ENCODE results near the gene ALG3. TPM values are rescaled to one million over a fixed set of nuclear protein-coding genes. Genes with fewer than 3 reads are reported as not detected.

ALG3 gene
- total and polyA plus RNA-seq, 2 experiments from 2014 or later = 76.9 to 109 TPM

DNA sequence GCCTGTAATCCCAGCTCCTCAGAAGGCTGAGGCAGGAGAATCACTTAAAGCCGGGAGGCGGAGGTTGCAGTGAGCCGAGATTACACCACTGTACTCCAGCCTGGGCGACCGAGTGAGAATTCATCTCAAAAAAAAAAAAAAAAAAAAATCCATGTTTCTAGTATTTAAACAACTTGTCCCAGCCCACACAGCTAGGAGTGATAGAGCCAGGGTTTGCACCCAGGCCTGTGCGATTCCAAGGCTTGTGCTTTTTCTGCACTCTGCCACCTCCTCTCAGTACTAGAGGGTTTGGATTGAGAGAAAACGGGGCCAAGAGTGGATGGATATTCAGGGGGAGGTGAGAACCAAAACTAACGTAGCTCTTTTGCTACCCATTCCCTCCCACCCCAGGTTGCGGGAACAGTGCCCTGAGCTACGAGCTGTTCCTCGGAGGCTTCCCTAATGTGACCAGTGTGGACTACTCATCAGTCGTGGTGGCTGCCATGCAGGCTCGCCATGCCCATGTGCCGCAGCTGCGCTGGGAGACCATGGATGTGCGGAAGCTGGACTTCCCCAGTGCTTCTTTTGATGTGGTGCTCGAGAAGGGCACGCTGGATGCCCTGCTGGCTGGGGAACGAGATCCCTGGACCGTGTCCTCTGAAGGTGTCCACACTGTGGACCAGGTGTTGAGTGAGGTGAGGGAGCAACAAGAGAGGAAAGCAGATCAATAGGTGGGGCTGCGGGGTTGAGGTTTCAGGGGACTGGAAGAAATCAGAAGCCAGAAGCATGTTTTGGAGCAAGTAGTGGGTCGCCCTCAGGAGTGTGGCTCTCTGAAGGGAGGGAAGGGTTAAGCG lies 8.5 kb upstream of the ALG3 start:
- Mint-ChIP-seq H3K36me3 (ENCODE audit: low read depth) (peaks cover 8% of the 10 kb centered on the region; the same call in 1 of the 3 replicates), H3K4me1 (peaks cover 9% of the 10 kb centered on the region), H3K9me3 (no peaks in the 10 kb centered on the region; the same call in 2 of the 3 replicates), H3K27me3 (ENCODE audit: insufficient read depth, low read depth, poor library complexity) (peaks cover 40% of the 10 kb centered on the region), H3K27ac (no peak overlapping the region), H3K4me3 (no peak overlapping the region)
- Histone ChIP-seq H2AFZ (no peak overlapping the region), H3K9me2 (ENCODE audit: insufficient read depth) (no peaks in the 10 kb centered on the region), H4K20me1 (replicated peaks; ENCODE audit: insufficient read depth) (peaks cover 31% of the 10 kb centered on the region), H3K4me1 (ENCODE audit: insufficient read depth) (no peaks in the 10 kb centered on the region), H3K4me2 (no peak overlapping the region), H3K27me3 (ENCODE audit: insufficient read depth) (peaks cover 45% of the 10 kb centered on the region), H3F3A (replicated peaks; ENCODE audit: low read depth) (peaks cover 10% of the 10 kb centered on the region), H3K4me3 (no peak overlapping the region), H3K36me3 (ENCODE audit: insufficient read depth) (no peaks in the 10 kb centered on the region), H3K79me2 (replicated peaks; ENCODE audit: insufficient read depth) (no peaks in the 10 kb centered on the region), H3K27ac (ENCODE audit: low read depth) (no peak overlapping the region)
- DNase-seq (ENCODE audit: low spot score) (no peak), ATAC-seq (no peak)
- no peak for TF ChIP-seq ZNF114 (CRISPR knock-in tag; IDR thresholded peaks at IDR 0.05)
- no peak for TF ChIP-seq EZH2 (IDR thresholded peaks at IDR 0.05; ENCODE audit: low read depth, unreplicated experiment)
- TF ChIP-seq, protein P1, sequence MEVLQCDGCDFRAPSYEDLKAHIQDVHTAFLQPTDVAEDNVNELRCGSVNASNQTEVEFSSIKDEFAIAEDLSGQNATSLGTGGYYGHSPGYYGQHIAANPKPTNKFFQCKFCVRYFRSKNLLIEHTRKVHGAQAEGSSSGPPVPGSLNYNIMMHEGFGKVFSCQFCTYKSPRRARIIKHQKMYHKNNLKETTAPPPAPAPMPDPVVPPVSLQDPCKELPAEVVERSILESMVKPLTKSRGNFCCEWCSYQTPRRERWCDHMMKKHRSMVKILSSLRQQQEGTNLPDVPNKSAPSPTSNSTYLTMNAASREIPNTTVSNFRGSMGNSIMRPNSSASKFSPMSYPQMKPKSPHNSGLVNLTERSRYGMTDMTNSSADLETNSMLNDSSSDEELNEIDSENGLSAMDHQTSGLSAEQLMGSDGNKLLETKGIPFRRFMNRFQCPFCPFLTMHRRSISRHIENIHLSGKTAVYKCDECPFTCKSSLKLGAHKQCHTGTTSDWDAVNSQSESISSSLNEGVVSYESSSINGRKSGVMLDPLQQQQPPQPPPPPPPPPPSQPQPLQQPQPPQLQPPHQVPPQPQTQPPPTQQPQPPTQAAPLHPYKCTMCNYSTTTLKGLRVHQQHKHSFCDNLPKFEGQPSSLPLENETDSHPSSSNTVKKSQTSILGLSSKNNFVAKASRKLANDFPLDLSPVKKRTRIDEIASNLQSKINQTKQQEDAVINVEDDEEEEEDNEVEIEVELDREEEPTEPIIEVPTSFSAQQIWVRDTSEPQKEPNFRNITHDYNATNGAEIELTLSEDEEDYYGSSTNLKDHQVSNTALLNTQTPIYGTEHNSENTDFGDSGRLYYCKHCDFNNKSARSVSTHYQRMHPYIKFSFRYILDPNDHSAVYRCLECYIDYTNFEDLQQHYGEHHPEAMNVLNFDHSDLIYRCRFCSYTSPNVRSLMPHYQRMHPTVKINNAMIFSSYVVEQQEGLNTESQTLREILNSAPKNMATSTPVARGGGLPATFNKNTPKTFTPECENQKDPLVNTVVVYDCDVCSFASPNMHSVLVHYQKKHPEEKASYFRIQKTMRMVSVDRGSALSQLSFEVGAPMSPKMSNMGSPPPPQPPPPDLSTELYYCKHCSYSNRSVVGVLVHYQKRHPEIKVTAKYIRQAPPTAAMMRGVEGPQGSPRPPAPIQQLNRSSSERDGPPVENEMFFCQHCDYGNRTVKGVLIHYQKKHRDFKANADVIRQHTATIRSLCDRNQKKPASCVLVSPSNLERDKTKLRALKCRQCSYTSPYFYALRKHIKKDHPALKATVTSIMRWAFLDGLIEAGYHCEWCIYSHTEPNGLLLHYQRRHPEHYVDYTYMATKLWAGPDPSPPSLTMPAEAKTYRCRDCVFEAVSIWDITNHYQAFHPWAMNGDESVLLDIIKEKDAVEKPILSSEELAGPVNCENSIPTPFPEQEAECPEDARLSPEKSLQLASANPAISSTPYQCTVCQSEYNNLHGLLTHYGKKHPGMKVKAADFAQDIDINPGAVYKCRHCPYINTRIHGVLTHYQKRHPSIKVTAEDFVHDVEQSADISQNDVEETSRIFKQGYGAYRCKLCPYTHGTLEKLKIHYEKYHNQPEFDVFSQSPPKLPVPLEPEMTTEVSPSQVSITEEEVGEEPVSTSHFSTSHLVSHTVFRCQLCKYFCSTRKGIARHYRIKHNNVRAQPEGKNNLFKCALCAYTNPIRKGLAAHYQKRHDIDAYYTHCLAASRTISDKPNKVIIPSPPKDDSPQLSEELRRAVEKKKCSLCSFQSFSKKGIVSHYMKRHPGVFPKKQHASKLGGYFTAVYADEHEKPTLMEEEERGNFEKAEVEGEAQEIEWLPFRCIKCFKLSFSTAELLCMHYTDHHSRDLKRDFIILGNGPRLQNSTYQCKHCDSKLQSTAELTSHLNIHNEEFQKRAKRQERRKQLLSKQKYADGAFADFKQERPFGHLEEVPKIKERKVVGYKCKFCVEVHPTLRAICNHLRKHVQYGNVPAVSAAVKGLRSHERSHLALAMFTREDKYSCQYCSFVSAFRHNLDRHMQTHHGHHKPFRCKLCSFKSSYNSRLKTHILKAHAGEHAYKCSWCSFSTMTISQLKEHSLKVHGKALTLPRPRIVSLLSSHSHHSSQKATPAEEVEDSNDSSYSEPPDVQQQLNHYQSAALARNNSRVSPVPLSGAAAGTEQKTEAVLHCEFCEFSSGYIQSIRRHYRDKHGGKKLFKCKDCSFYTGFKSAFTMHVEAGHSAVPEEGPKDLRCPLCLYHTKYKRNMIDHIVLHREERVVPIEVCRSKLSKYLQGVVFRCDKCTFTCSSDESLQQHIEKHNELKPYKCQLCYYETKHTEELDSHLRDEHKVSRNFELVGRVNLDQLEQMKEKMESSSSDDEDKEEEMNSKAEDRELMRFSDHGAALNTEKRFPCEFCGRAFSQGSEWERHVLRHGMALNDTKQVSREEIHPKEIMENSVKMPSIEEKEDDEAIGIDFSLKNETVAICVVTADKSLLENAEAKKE (CRISPR knock-in tag; IDR thresholded peaks at IDR 0.05) = no peak
- TF ChIP-seq STAT1 (IDR thresholded peaks at IDR 0.05; ENCODE audit: unreplicated experiment) = no peak
- no peak for TF ChIP-seq JUNB (IDR thresholded peaks at IDR 0.05; ENCODE audit: unreplicated experiment)
- no peak for TF ChIP-seq ZNF331 (CRISPR knock-in tag; IDR thresholded peaks at IDR 0.05; ENCODE audit: low read depth)
- TF ChIP-seq, protein P2, sequence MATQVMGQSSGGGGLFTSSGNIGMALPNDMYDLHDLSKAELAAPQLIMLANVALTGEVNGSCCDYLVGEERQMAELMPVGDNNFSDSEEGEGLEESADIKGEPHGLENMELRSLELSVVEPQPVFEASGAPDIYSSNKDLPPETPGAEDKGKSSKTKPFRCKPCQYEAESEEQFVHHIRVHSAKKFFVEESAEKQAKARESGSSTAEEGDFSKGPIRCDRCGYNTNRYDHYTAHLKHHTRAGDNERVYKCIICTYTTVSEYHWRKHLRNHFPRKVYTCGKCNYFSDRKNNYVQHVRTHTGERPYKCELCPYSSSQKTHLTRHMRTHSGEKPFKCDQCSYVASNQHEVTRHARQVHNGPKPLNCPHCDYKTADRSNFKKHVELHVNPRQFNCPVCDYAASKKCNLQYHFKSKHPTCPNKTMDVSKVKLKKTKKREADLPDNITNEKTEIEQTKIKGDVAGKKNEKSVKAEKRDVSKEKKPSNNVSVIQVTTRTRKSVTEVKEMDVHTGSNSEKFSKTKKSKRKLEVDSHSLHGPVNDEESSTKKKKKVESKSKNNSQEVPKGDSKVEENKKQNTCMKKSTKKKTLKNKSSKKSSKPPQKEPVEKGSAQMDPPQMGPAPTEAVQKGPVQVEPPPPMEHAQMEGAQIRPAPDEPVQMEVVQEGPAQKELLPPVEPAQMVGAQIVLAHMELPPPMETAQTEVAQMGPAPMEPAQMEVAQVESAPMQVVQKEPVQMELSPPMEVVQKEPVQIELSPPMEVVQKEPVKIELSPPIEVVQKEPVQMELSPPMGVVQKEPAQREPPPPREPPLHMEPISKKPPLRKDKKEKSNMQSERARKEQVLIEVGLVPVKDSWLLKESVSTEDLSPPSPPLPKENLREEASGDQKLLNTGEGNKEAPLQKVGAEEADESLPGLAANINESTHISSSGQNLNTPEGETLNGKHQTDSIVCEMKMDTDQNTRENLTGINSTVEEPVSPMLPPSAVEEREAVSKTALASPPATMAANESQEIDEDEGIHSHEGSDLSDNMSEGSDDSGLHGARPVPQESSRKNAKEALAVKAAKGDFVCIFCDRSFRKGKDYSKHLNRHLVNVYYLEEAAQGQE (IDR thresholded peaks at IDR 0.05; ENCODE audit: unreplicated experiment) = no peak
- TF ChIP-seq EZH2phosphoT487 (IDR thresholded peaks at IDR 0.05; ENCODE audit: unreplicated experiment) = no peak
- TF ChIP-seq, protein P3, sequence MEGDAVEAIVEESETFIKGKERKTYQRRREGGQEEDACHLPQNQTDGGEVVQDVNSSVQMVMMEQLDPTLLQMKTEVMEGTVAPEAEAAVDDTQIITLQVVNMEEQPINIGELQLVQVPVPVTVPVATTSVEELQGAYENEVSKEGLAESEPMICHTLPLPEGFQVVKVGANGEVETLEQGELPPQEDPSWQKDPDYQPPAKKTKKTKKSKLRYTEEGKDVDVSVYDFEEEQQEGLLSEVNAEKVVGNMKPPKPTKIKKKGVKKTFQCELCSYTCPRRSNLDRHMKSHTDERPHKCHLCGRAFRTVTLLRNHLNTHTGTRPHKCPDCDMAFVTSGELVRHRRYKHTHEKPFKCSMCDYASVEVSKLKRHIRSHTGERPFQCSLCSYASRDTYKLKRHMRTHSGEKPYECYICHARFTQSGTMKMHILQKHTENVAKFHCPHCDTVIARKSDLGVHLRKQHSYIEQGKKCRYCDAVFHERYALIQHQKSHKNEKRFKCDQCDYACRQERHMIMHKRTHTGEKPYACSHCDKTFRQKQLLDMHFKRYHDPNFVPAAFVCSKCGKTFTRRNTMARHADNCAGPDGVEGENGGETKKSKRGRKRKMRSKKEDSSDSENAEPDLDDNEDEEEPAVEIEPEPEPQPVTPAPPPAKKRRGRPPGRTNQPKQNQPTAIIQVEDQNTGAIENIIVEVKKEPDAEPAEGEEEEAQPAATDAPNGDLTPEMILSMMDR (conservative IDR thresholded peaks at IDR 0.05; ENCODE audit: low read depth in 2 of 2) = no peak
- TF ChIP-seq POLR2AphosphoS5 (IDR thresholded peaks at IDR 0.05; ENCODE audit: low read depth) = no peak
- TF ChIP-seq NANOG (IDR thresholded peaks at IDR 0.05; ENCODE audit: borderline replicate concordance) = no peak
- TF ChIP-seq, protein P4, sequence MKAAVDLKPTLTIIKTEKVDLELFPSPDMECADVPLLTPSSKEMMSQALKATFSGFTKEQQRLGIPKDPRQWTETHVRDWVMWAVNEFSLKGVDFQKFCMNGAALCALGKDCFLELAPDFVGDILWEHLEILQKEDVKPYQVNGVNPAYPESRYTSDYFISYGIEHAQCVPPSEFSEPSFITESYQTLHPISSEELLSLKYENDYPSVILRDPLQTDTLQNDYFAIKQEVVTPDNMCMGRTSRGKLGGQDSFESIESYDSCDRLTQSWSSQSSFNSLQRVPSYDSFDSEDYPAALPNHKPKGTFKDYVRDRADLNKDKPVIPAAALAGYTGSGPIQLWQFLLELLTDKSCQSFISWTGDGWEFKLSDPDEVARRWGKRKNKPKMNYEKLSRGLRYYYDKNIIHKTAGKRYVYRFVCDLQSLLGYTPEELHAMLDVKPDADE (IDR thresholded peaks at IDR 0.05) = no peak
- no peak for TF ChIP-seq CREB1 (CRISPR knock-in tag; IDR thresholded peaks at IDR 0.05; ENCODE audit: low read depth)

Data from GM23338 (cell line).